LNCaP clone FGC (cell line): Measurements from ENCODE around the gene NUCB1.

Experiments used
- DNase-seq: peaks from one replicate; pipeline ENCODE4 v3.0.0-alpha.2; 2011; ENCODE audit warnings: low read depth
- H3K4me3 ChIP-seq: 2 replicates; pipeline ENCODE4 v1.5.1; 2011; ENCODE audit warnings: mild to moderate bottlenecking, low read depth, low read length, control low read depth
- CTCF ChIP-seq: IDR thresholded peaks from 2 replicates; pipeline ENCODE4 v1.5.1; 2012; ENCODE audit warnings: mild to moderate bottlenecking; ENCODE audit not compliant: control insufficient read depth, insufficient read depth; ENCODE audit errors: extremely low read depth

Gene NUCB1

DNA sequence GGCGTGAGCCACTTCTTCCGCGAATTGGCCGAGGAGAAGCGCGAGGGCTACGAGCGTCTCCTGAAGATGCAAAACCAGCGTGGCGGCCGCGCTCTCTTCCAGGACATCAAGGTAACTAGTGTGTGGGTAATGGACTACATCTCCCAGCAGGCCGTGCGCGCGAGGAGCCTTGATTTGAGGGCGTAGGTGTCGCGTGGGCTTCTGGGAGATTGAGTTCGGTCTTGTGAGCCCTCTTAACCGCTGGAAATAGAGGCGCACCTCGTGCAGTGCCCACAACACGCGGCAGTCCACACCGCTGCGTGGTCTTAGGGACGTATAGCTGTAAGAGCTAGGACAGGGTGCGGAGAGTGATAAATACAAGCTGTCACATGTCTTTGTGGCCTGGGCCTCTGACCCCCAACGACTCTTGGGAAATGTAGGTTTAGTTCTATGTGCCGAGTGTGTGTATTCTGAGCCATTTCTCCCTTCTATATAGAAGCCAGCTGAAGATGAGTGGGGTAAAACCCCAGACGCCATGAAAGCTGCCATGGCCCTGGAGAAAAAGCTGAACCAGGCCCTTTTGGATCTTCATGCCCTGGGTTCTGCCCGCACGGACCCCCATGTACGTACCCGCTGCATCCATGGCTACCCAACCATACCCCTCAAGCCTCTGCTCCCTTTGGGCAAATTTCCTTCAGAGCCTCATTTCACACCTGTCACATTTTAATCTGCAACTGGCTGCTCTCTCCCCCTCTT lies 65.9 kb downstream of the NUCB1 start:
- peak overlapping the region; percentile 71 for H3K4me3 ChIP-seq
- DNase-seq, result peak; percentile 40
- TF ChIP-seq CTCF, result no peak

- no peak for TF ChIP-seq CTCF
- no peak for DNase-seq
- peak overlapping the region; percentile 71 for H3K4me3 ChIP-seq
These were observed 66.6 kb downstream of the NUCB1 start for GRCh38 chr19:48966541-48967345.

DNA sequence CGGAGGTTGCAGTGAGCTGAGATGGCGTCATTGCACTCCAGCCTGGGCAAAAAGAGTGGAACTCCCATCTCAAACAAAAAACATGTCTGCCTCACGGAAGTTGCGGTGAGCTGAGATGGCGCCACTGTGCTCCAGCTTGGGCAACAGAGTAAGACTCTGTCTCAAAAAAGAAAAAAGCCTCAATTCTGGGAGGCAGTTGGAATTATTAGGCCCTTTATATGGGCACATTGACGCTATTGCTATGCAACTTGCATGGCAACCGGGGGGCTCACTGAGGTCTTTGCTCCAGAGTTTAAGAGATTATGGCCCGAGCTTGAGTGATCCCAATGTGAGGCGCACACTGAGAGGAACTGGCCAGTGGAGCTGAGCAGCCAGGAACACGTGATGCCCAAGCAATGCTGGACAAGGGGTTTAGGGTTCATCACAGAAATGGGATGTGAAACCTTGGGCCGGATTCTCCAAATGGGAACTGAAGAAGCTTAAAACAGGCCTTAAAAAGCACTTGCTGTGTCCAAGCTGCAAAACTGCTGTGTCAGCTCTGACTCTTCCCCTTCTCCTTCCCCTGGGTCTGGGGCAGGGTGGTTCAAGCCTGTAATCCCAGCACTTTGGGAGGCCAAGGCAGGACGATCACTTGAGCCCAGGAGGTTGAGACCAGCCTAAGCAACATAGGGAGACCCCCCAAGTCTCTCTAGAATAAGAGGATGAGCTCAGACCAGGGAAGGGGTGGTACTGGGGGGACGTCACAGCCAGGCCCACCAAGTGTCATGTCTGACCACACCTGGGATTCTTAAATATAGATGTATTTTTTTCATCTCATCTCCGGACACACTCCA lies 67.5 kb downstream of the NUCB1 start:
- no peak for DNase-seq
- TF ChIP-seq CTCF, result no peak
- no peak overlapping the region for H3K4me3 ChIP-seq

DNA sequence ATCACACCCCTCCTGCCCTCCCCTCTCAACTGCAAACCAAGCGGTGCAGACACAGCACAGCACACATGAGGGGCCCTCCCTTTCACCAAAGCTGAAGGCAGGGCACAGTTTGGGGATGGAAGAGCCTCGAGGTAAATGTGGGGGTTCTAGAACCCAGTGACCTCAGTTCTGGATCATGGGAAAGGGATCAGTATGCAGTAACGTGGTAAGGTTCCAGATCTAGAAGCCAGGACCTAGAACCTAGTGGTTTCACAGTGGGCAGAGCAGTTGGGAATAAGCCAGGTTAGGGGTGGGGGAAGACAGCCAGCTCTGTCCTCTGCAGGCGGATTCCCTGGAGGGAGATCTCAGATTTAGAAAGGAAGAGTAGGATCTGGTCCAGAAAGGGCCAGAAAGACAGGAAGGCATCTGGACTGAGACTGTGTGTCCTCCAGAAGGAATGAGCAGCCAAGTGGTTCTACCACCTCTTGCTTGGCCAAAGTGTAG lies 68.1 kb downstream of the NUCB1 start:
- H3K4me3 ChIP-seq, result no peak overlapping the region
- TF ChIP-seq CTCF, result no peak
- DNase-seq, result no peak

- DNase-seq, result no peak
- TF ChIP-seq CTCF, result no peak
- no peak overlapping the region for H3K4me3 ChIP-seq
These were observed 68.7 kb downstream of the NUCB1 start for GRCh38 chr19:48968813-48969218.

DNA sequence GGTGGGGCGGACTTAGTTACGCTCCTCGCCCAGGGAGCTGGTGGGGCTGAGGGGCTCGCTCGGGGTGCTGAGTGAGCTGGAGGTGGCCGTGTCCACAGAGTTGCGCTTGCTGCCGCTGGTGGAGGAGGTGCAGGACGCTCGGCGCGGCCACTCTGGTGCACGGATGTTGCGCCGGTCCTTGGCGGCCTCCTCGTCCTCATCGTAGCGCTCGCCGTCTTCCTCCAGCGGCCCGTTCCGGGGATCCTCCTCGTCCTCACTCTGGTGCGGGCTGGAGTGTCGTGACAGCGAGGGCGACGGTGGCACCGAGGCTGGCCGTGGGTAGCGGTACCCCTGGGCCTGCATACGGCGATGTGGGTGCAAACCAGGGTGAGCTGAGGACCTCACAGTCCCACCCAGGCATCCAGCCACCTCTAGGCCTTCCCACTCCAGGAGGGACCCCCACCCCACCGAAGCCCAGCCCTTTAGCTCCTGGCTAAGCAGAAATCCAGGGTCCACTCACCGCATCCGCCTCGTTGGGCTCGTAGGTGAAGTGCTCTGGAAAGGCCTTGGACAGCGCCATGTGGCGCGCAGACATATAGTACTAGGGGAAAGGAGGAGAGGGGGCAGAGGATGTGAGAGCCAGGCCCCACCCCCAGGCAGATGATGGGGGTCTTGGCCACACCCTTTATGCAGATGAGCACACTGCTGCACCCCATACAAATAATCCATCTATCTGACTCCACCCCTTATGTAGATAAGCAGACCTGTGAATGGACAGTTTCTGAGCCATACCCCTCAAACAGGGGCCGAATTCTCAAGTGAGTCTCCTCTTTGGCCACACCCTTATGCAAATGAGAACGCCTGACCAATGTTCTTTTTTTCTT lies 69.4 kb downstream of the NUCB1 start:
- no peak for TF ChIP-seq CTCF
- DNase-seq, result no peak
- no peak overlapping the region for H3K4me3 ChIP-seq
